Mesothelial cell of epicardium (in vitro differentiated cells): ENCODE results near the gene DIP2B. TPM values are rescaled to one million over a fixed set of nuclear protein-coding genes. Genes with fewer than 3 reads are reported as not detected.

Experiments
- DNase-seq, 2 experiments: peaks; one replicate each; pipeline ENCODE4 v3.0.0; 2021; ENCODE audit warnings: low spot score in 2 of 2; ENCODE audit not compliant: unreplicated experiment in 2 of 2
- H3K27ac Mint-ChIP-seq: 2 replicates; pipeline ENCODE4 v1.8.0; 2021; ENCODE audit warnings: mixed read lengths
- H3K27me3 Mint-ChIP-seq: 2 replicates; pipeline ENCODE4 v1.8.0; 2021; ENCODE audit warnings: low read depth, mixed read lengths
- H3K36me3 Mint-ChIP-seq: 2 replicates; pipeline ENCODE4 v1.8.0; 2021; ENCODE audit warnings: mixed read lengths
- H3K4me1 Mint-ChIP-seq: 2 replicates; pipeline ENCODE4 v1.8.0; 2021; ENCODE audit warnings: mixed read lengths
- H3K4me3 Mint-ChIP-seq: 2 replicates; pipeline ENCODE4 v1.8.0; 2021; ENCODE audit warnings: mild to moderate bottlenecking, moderate library complexity, mixed read lengths
- H3K9me3 Mint-ChIP-seq: 2 replicates; pipeline ENCODE4 v1.8.0; 2021; ENCODE audit warnings: mixed read lengths
- CTCF ChIP-seq: fragments of 200-600 bp; sonication (generic); IDR thresholded peaks from one replicate; pipeline ENCODE4 v1.5.0; 2021; ENCODE audit warnings: antibody characterized with exemption; ENCODE audit not compliant: unreplicated experiment
- total RNA-seq: library from RNA; stranded (reverse); gene quantifications from 3 replicates; pipeline ENCODE4 v1.2.1, GENCODE V29; 2021

Gene DIP2B
- total RNA-seq, 1 donor from 2014 or later: 32.0 TPM

- Mint-ChIP-seq H3K4me3 (no peak overlapping the region), H3K36me3 (no peaks in the 10 kb centered on the region), H3K9me3 (no peaks in the 10 kb centered on the region), H3K27me3 (no peaks in the 10 kb centered on the region), H3K27ac (no peak overlapping the region), H3K4me1 (peaks cover 42% of the 10 kb centered on the region)
- TF ChIP-seq CTCF: no peak
- DNase-seq: no peak
These were observed 64.5 kb downstream of the DIP2B start for GRCh38 chr12:50569321-50569720.

- no peak for DNase-seq
- H3K27me3 Mint-ChIP-seq: no peaks in the 10 kb centered on the region
- no peaks in the 10 kb centered on the region for H3K9me3 Mint-ChIP-seq
- H3K4me3 Mint-ChIP-seq: no peak overlapping the region
- peaks cover 47% of the 10 kb centered on the region for H3K4me1 Mint-ChIP-seq
- no peaks in the 10 kb centered on the region for H3K36me3 Mint-ChIP-seq
- H3K27ac Mint-ChIP-seq: peak overlapping the region; percentile 69
- TF ChIP-seq CTCF: no peak
These were observed 65.1 kb downstream of the DIP2B start for GRCh38 chr12:50569876-50570275.

- H3K36me3 Mint-ChIP-seq: no peaks in the 10 kb centered on the region
- peaks cover 55% of the 10 kb centered on the region for H3K4me1 Mint-ChIP-seq
- H3K27ac Mint-ChIP-seq: peak overlapping the region; percentile 83
These were observed 67.0 kb downstream of the DIP2B start for GRCh38 chr12:50571786-50572185.

GRCh38 chr12:50572287-50572686 lies 67.5 kb downstream of the DIP2B start:
- H3K27me3 Mint-ChIP-seq: no peaks in the 10 kb centered on the region
- H3K4me3 Mint-ChIP-seq: no peak overlapping the region
- no peak for DNase-seq
- no peak for TF ChIP-seq CTCF
- H3K36me3 Mint-ChIP-seq: no peaks in the 10 kb centered on the region
- peaks cover 55% of the 10 kb centered on the region for H3K4me1 Mint-ChIP-seq
- H3K27ac Mint-ChIP-seq: peak overlapping the region; percentile 83
- no peaks in the 10 kb centered on the region for H3K9me3 Mint-ChIP-seq

More at GRCh38 chr12:50571786-50572185, 67.0 kb downstream of the DIP2B start:
- no peak for TF ChIP-seq CTCF
- no peak for DNase-seq
- Mint-ChIP-seq H3K27me3 (no peaks in the 10 kb centered on the region), H3K4me3 (no peak overlapping the region), H3K9me3 (no peaks in the 10 kb centered on the region)

GRCh38 chr12:50572760-50573159 lies 68.0 kb downstream of the DIP2B start:
- H3K9me3 Mint-ChIP-seq: no peaks in the 10 kb centered on the region
- peak overlapping the region; percentile 83 for H3K27ac Mint-ChIP-seq
- H3K4me1 Mint-ChIP-seq: peaks cover 56% of the 10 kb centered on the region
- TF ChIP-seq CTCF: no peak
- H3K27me3 Mint-ChIP-seq: no peaks in the 10 kb centered on the region
- no peak for DNase-seq
- no peaks in the 10 kb centered on the region for H3K36me3 Mint-ChIP-seq
- H3K4me3 Mint-ChIP-seq: no peak overlapping the region

- Mint-ChIP-seq H3K9me3 (no peaks in the 10 kb centered on the region), H3K4me3 (no peak overlapping the region), H3K27me3 (no peaks in the 10 kb centered on the region), H3K27ac (peak overlapping the region; percentile 83), H3K36me3 (no peaks in the 10 kb centered on the region), H3K4me1 (peaks cover 51% of the 10 kb centered on the region)
- TF ChIP-seq CTCF: no peak
- no peak for DNase-seq
These were observed 68.5 kb downstream of the DIP2B start for GRCh38 chr12:50573271-50573670.
